NB4 (cell line): ENCODE results near the gene OLFML2A.

Experiments
- CTCF ChIP-seq: IDR thresholded peaks from one replicate; pipeline ENCODE4 v1.5.1; 2012; ENCODE audit warnings: low read depth, low read length
- MYC ChIP-seq: IDR thresholded peaks from 2 replicates; pipeline ENCODE4 v1.6.1; 2011; ENCODE audit warnings: low read depth, low read length
- POLR2A ChIP-seq: IDR thresholded peaks from 2 replicates; pipeline ENCODE4 v1.6.1; 2011; ENCODE audit warnings: mild to moderate bottlenecking; ENCODE audit not compliant: insufficient read length; ENCODE audit errors: extremely low read depth

GRCh38 chr9:124784509-124784908 is 7.6 kb downstream of the OLFML2A start:
- TF ChIP-seq CTCF (no peak), POLR2A (no peak), MYC (no peak)
